ENCODE data around the gene SP8.

SP8 gene

DNA sequence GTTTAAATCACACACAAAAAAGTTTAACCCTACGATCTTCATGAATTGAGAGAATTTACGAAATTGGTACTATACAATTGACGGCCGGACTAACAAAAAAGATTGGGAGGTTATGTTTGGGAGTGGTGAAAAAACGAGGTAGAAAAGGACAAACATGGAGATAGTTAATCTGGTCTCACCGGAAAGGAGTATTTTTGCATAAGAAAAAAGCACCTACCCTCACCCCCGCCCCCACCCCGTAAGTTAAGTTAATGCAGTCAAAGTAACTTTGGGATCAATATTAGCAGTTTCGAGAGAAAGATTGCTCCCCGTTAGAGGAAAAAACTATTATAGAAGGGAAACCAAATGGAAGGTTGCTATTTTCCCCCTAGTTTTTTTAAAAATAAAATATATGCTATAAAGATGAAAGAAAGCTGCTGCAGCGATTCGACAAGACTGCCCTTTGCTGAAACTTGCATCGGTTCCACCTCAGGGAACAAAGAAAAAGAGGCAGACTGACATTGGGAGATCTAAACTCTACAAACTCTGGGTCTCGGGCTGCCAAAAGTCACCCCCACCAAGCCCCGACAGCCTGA lies 3.5 kb downstream of the SP8 start:
- TF ChIP-seq, protein P1, sequence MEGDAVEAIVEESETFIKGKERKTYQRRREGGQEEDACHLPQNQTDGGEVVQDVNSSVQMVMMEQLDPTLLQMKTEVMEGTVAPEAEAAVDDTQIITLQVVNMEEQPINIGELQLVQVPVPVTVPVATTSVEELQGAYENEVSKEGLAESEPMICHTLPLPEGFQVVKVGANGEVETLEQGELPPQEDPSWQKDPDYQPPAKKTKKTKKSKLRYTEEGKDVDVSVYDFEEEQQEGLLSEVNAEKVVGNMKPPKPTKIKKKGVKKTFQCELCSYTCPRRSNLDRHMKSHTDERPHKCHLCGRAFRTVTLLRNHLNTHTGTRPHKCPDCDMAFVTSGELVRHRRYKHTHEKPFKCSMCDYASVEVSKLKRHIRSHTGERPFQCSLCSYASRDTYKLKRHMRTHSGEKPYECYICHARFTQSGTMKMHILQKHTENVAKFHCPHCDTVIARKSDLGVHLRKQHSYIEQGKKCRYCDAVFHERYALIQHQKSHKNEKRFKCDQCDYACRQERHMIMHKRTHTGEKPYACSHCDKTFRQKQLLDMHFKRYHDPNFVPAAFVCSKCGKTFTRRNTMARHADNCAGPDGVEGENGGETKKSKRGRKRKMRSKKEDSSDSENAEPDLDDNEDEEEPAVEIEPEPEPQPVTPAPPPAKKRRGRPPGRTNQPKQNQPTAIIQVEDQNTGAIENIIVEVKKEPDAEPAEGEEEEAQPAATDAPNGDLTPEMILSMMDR (IDR thresholded peaks at IDR 0.05): no peak
- no peak overlapping the region for H3K27ac ChIP-seq
- no peak for DNase-seq (ENCODE audit: low spot score)
- peak overlapping the region; percentile 72 for H3K4me3 ChIP-seq

DNA sequence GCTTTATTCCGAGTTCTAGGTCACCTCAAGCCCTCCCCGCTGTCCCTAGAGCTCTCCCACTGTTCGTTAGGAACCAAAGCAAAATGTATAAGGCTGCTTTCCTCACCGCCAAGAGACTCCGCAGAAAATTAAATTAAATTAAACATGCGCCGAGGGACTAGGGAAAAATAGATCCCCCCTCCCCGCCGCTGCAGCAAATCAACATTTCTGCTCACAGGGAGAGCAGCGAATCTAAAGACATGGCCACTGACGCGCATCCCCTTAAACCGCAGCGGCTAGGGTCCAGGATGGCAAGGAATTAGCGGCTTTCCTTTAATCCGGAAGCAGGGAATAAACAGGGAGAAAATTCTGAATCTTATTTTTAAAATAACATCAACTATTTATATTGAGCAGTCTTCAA lies 7.6 kb downstream of the SP8 start:
- no peak overlapping the region for H3K27ac ChIP-seq
- no peak for DNase-seq (ENCODE audit: low spot score)
- TF ChIP-seq, protein P1 (IDR thresholded peaks at IDR 0.05): no peak
- H3K4me3 ChIP-seq: no peak overlapping the region

GRCh38 chr7:20778063-20778721 lies 8.5 kb downstream of the SP8 start:
- H3K27ac ChIP-seq: no peak overlapping the region
- DNase-seq (ENCODE audit: low spot score): no peak
- TF ChIP-seq, protein P1 (IDR thresholded peaks at IDR 0.05): peak; percentile 12
- peak overlapping the region; percentile 64 for H3K4me3 ChIP-seq

- TF ChIP-seq, protein P1 (IDR thresholded peaks at IDR 0.05): no peak
- no peak for DNase-seq (ENCODE audit: low spot score)
- no peak overlapping the region for H3K27ac ChIP-seq
- H3K4me3 ChIP-seq: peak overlapping the region; percentile 64
Observed at GRCh38 chr7:20777377-20778062, 9.2 kb downstream of the SP8 start.

DNA sequence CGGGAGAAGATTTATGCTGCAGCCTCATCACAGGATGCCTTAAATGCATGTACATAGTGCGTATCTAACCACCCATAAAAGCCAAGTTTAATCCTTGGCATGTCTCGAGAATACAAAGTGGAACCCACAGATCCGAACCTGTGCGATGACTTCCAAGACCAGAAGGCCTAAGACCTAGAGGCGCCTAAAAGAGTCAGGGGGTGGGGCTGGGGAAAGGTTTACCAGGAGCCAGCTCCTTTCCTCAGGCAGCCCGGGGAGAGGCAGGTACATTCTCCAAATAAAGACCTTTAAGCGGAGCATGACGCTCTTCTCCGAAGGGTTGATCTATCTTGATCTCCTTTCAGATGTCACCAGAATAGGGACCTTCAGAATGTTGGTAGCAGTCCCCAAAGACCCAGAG lies 9.7 kb downstream of the SP8 start:
- DNase-seq (ENCODE audit: low spot score): no peak
- no peak overlapping the region for H3K27ac ChIP-seq
- H3K4me3 ChIP-seq: no peak overlapping the region
- TF ChIP-seq, protein P1 (IDR thresholded peaks at IDR 0.05): no peak

- no peak overlapping the region for H3K4me3 ChIP-seq
- no peak for DNase-seq (ENCODE audit: low spot score)
- no peak overlapping the region for H3K27ac ChIP-seq
- TF ChIP-seq, protein P1 (IDR thresholded peaks at IDR 0.05): no peak
Observed at GRCh38 chr7:20776214-20776911, 10.3 kb downstream of the SP8 start.

Measured in coronary artery (tissue), 2 donors.